HepG2 (cell line): ENCODE measurements around the gene PRKCZ. TPM values are rescaled to one million over a fixed set of nuclear protein-coding genes. Genes with fewer than 3 reads are reported as not detected.

Experiments used
- ATAC-seq: fragments of 200-7000 bp; cut with Tn5 transposase; 3 replicates; pipeline ENCODE4 v1.9.1; 2020; ENCODE audit warnings: mild to moderate bottlenecking, moderate library complexity
- BruUV-seq: library from RNA; stranded (reverse); fragments of 400-500 nt; replicated peaks from 2 replicates; lab custom pipeline; 2021; lab: Mats Ljungman, UMichigan
- CTCF ChIA-PET: fragments of 300-600 bp; formaldehyde crosslinking; extraction: SDS; loops from one replicate; lab custom pipeline; 2021; ENCODE audit warnings: low total read pairs, inconsistent platforms, low intra/inter-chr PET ratio; lab: Yijun Ruan, JAX
- POLR2A ChIA-PET: fragments of 350-600 bp; sonication (Branson Sonifier 250); formaldehyde crosslinking; loops from one replicate; lab custom pipeline; 2020; ENCODE audit warnings: antibody characterized with exemption, inconsistent platforms; lab: Yijun Ruan, JAX
- DNase-seq: peaks from one replicate; pipeline ENCODE4 v3.0.0-alpha.2; 2015; ENCODE audit warnings: low spot score
- FAIRE-seq: peaks from 3 replicates; lab custom pipeline; 2011; peaks lifted over from hg19 to GRCh38; lab: Jason Lieb, UNC
- H2AFZ ChIP-seq: one replicate; pipeline ENCODE4 v1.6.1; 2011; ENCODE audit warnings: low read length, inconsistent platforms
- H3K27ac ChIP-seq: fragments of 300-600 bp; 3 replicates; pipeline ENCODE4 v1.8.0; 2011; ENCODE audit warnings: mixed run types, mild to moderate bottlenecking, mixed read lengths, low read length, inconsistent platforms; ENCODE audit not compliant: insufficient read depth; ENCODE audit errors: extremely low read length
- H3K27me3 ChIP-seq, 2 experiments: fragments of 200-600 bp in 1 of 2; 2 replicates in 1 of 2; 3 replicates in 1 of 2; pipeline versions ENCODE4 v1.6.0 to v1.8.0; 2011; ENCODE audit warnings: low read length in 2 of 2, mild to moderate bottlenecking in 2 of 2, moderate library complexity in 2 of 2, inconsistent platforms in 1 of 2; ENCODE audit not compliant: insufficient read depth in 2 of 2, control insufficient read depth in 1 of 2
- H3K36me3 ChIP-seq, 2 experiments: fragments of 200-600 bp in 1 of 2; replicated peaks in 1 of 2; 2 replicates in 1 of 2; 3 replicates in 1 of 2; pipeline versions ENCODE4 v1.5.1 to v1.8.0; 2011; ENCODE audit warnings: low read length in 2 of 2, inconsistent platforms in 1 of 2; ENCODE audit not compliant: insufficient read depth in 2 of 2, control insufficient read depth in 1 of 2
- H3K4me1 ChIP-seq: 2 replicates; pipeline ENCODE4 v1.5.1; 2012; ENCODE audit warnings: low read length, inconsistent platforms; ENCODE audit not compliant: insufficient read depth
- H3K4me2 ChIP-seq: 2 replicates; pipeline ENCODE4 v1.6.0; 2011; ENCODE audit warnings: low read depth, low read length, inconsistent platforms
- H3K4me3 ChIP-seq, 3 experiments: fragments of 200-600 bp in 1 of 3; sonication (generic), shearing (Covaris generic) in 1 of 3; replicated peaks in 1 of 3; 2 replicates each; pipeline ENCODE4 v1.5.1; 2011 to 2016; ENCODE audit warnings: low read length in 3 of 3, inconsistent platforms in 2 of 3, low read depth in 2 of 3, mild to moderate bottlenecking in 2 of 3, control low read depth in 1 of 3, mixed read lengths in 1 of 3; ENCODE audit not compliant: insufficient read depth in 1 of 3
- H3K79me2 ChIP-seq: one replicate; pipeline ENCODE4 v1.6.1; 2011; ENCODE audit warnings: low read length, inconsistent platforms; ENCODE audit not compliant: insufficient read depth
- H3K9ac ChIP-seq: 2 replicates; pipeline ENCODE4 v1.6.0; 2011; ENCODE audit warnings: mild to moderate bottlenecking, low read depth, low read length, inconsistent platforms; ENCODE audit not compliant: insufficient read depth
- H3K9me3 ChIP-seq: 2 replicates; pipeline ENCODE4 v1.5.1; 2012; ENCODE audit warnings: mild to moderate bottlenecking, low read length
- H4K20me1 ChIP-seq: 2 replicates; pipeline ENCODE4 v1.6.0; 2011; ENCODE audit warnings: inconsistent platforms, mild to moderate bottlenecking, low read length, moderate library complexity; ENCODE audit not compliant: insufficient read depth
- ASH2L ChIP-seq: fragments of 300-600, 200-600 bp; sonication (generic); IDR thresholded peaks from 2 replicates; pipeline ENCODE4 v1.7.0; 2017; ENCODE audit warnings: low read depth, mild to moderate bottlenecking, moderate library complexity, mixed read lengths, low read length; ENCODE audit not compliant: insufficient read length
- CBFB ChIP-seq: sonication (generic); formaldehyde crosslinking; IDR thresholded peaks from 2 replicates; pipeline ENCODE4 v1.4.0; 2020; ENCODE audit warnings: missing genetic modification reagents
- GPN1 ChIP-seq: sonication (generic); formaldehyde crosslinking; IDR thresholded peaks from 2 replicates; pipeline ENCODE4 v1.5.1; 2020; ENCODE audit warnings: missing genetic modification reagents, borderline replicate concordance
- ZFP91 ChIP-seq: sonication (generic); formaldehyde crosslinking; IDR thresholded peaks from 2 replicates; pipeline ENCODE4 v1.9.0; 2022; ENCODE audit warnings: missing genetic modification reagents, mild to moderate bottlenecking, borderline replicate concordance
- ZNF260 ChIP-seq: sonication (generic); formaldehyde crosslinking; IDR thresholded peaks from 2 replicates; pipeline ENCODE4 v1.4.0; 2020; ENCODE audit warnings: missing genetic modification reagents, low read depth, mild to moderate bottlenecking, borderline replicate concordance
- ZNF382 ChIP-seq: sonication (generic); formaldehyde crosslinking; IDR thresholded peaks from 2 replicates; pipeline ENCODE4 v1.5.0; 2020; ENCODE audit warnings: missing genetic modification reagents, mild to moderate bottlenecking, borderline replicate concordance
- ZNF850 ChIP-seq: sonication (generic); formaldehyde crosslinking; conservative IDR thresholded peaks from 2 replicates; pipeline ENCODE4 v1.9.0; 2021; ENCODE audit warnings: mild to moderate bottlenecking, missing genetic modification reagents
- ZSCAN30 ChIP-seq: sonication (generic); formaldehyde crosslinking; IDR thresholded peaks from 2 replicates; pipeline ENCODE4 v1.5.0; 2020; ENCODE audit warnings: mild to moderate bottlenecking, missing genetic modification reagents
- WGBS: methylation state at CpG from one replicate; pipeline ENCODE4 v1.1.6; 2017; ENCODE audit warnings: low lambda C conversion rate; 5-methylcytosine and 5-hydroxymethylcytosine counted together
- in situ Hi-C: cut with HindIII; loops from 2 replicates; pipeline ENCODE4 v1.10.0; 2017; ENCODE audit warnings: low pct_unique_long_range_greater_than_20kb; ENCODE audit not compliant: extremely low pct_ligation_motif_present
- intact Hi-C: fragments of 100-400 bp; cut with micrococcal nuclease; formaldehyde crosslinking; loops from one replicate; pipeline ENCODE4 v1.10.0; 2022; ENCODE audit not compliant: unreplicated experiment
- polyA plus RNA-seq, 8 experiments: library from polyadenylated mRNA; depleted of rRNA in 3 of 8; stranded (reverse) in 7 of 8; unstranded in 1 of 8; fragments of >200 nt; fragmentation: Illumina TruSeq in 4 of 8; extraction: Trizol in 4 of 8; gene quantifications; 2 replicates each; pipeline versions ENCODE4 v1.2.1 to v1.2.3, GENCODE V29; 2011 to 2016; ENCODE audit warnings: low read depth in 4 of 8, missing spikeins in 1 of 8, mixed read lengths in 1 of 8; ENCODE audit not compliant: insufficient read depth in 1 of 8
- total RNA-seq, 5 experiments: library from RNA; depleted of rRNA; stranded (reverse); fragments of >200 nt; fragmentation: Illumina TruSeq; extraction: Trizol; gene quantifications; 2 replicates each; pipeline ENCODE4 v1.2.3, GENCODE V29; 2016; ENCODE audit warnings: low read depth in 1 of 5

The PRKCZ gene
- total and polyA plus RNA-seq, 2 of the 13 experiments (the other 11 are each of a cell fraction or from before 2014, with no cell fraction given): 34.7 to 85.2 TPM

GRCh38 chr1:2124446-2125198, 74.4 kb downstream of the PRKCZ start:
- BruUV-seq: no TSS peak
- in situ Hi-C loops: no loop called here
- no peaks in the 10 kb centered on the region for H3K36me3 ChIP-seq
- H3K79me2 ChIP-seq: no peaks in the 10 kb centered on the region
- ATAC-seq (no peak; the same call in 2 of the 3 replicates), DNase-seq (no peak), FAIRE-seq (no peak)
- no peaks in the 10 kb centered on the region for H3K27me3 ChIP-seq
- no peaks in the 10 kb centered on the region for H3K4me1 ChIP-seq
- CTCF ChIA-PET: no interaction called here
- intact Hi-C loops: no loop called here
- no peak overlapping the region for H3K9ac ChIP-seq
- TF ChIP-seq ZFP91: no peak
- no peak for TF ChIP-seq ZSCAN30 (CRISPR knock-in tag)
- TF ChIP-seq GPN1: no peak
- TF ChIP-seq ZNF850 (CRISPR knock-in tag): no peak
- no peak for TF ChIP-seq ZNF382 (CRISPR knock-in tag)
- TF ChIP-seq CBFB (CRISPR knock-in tag): no peak
- no peak for TF ChIP-seq ASH2L
- TF ChIP-seq ZNF260: no peak
- H3K9me3 ChIP-seq: no peaks in the 10 kb centered on the region
- no peak overlapping the region for H3K27ac ChIP-seq
- H3K4me2 ChIP-seq: no peak overlapping the region
- H3K4me3 ChIP-seq: no peak overlapping the region
- 96% methylated on average over 22 of the region's 31 CpGs for WGBS
- POLR2A ChIA-PET: no interaction called here
- no peak overlapping the region for H2AFZ ChIP-seq
- H4K20me1 ChIP-seq: no peaks in the 10 kb centered on the region
